ENCODE results near the gene MSL1. TPM values are rescaled to one million over a fixed set of nuclear protein-coding genes. Genes with fewer than 3 reads are reported as not detected.
A peak's percentile ranks its signal among the peaks of the same experiment; 100 is the strongest.

The MSL1 gene
- total and polyA plus RNA-seq, 2 of the 13 experiments (the other 11 are each of a cell fraction or from before 2014, with no cell fraction given) = 63.8 to 88.5 TPM

DNA sequence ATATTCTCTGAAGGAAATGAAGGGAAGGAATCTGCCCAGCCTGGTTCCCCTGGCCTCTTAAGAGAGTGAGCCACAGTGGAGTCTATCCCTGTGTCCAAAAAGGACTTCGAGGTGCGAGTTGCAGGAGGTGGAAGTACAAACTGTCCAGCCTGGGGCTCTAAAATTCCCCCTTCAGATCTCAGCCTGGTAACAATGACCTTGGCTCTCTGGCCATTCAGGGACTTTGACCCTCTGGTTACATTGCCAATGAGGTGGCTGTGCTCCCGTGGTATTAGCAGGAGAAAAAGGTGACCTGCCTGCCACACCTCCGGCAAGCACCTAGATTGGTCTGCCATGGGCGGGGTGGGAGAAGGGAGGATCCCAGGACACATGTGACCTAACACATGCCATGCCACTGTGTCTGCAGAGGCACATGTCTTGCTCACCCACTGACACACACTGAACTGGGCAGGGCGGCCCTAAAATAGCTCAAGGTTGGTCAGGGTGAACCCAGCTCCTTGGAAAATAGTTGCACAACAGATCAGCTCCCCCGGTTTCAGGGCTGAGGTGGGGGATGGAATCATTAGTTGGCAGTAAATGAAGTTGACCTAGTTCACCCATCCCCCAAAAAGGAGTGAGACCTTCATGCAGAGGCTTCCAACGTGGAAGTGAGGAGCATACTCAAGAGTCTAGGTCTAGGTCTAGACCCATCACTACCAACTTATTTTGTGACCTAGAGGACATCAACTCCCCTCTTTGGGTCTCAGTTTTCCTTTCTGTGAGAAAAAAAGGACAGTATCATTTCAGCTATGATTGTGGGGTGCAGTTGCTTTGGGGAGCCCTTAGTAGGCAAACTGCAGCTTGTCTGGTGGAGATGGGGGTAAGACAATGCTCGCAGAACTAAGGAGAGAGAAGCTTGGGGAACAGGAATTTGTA, 23.6 kb upstream of the MSL1 start (continued):
- TF ChIP-seq ZSCAN30 (CRISPR knock-in tag; IDR thresholded peaks at IDR 0.05) (no peak), TCF7L2 (IDR thresholded peaks at IDR 0.05; ENCODE audit: low read depth, low read length) (no peak), ZNF841 (CRISPR knock-in tag; IDR thresholded peaks at IDR 0.05; ENCODE audit: borderline replicate concordance) (no peak), ZKSCAN8 (CRISPR knock-in tag; IDR thresholded peaks at IDR 0.05; ENCODE audit: borderline replicate concordance) (0 out of 2 replicates have a peak, but pooled peaks have one; percentile 43), ARNT2 (CRISPR knock-in tag; IDR thresholded peaks at IDR 0.05; ENCODE audit: low read depth) (peak; percentile 48), ZNF780A (CRISPR knock-in tag; IDR thresholded peaks at IDR 0.05) (no peak; the same call in 1 of the 2 replicates), U2AF2 (IDR thresholded peaks at IDR 0.05; ENCODE audit: low read depth, low read length) (no peak), KDM4B (CRISPR knock-in tag; IDR thresholded peaks at IDR 0.05) (peak; percentile 69; the same call in 1 of the 2 replicates), GTF2F1 (IDR thresholded peaks at IDR 0.05; ENCODE audit: low read length) (no peak; the same call in 1 of the 2 replicates), PAF1 (CRISPR knock-in tag; IDR thresholded peaks at IDR 0.05) (no peak), ZNF556 (CRISPR knock-in tag; IDR thresholded peaks at IDR 0.05; ENCODE audit: borderline replicate concordance) (peak; percentile 36), ZBTB21 (CRISPR knock-in tag; IDR thresholded peaks at IDR 0.05) (no peak; the same call in 1 of the 2 replicates), YEATS4 (CRISPR knock-in tag; IDR thresholded peaks at IDR 0.05; ENCODE audit: borderline replicate concordance) (peak; percentile 82), CENPX (CRISPR knock-in tag; IDR thresholded peaks at IDR 0.05) (no peak), NBN (conservative IDR thresholded peaks at IDR 0.05) (no peak), ZNF709 (CRISPR knock-in tag; IDR thresholded peaks at IDR 0.05) (peak; percentile 57; the same call in 1 of the 2 replicates)
- TF ChIP-seq, protein P1, sequence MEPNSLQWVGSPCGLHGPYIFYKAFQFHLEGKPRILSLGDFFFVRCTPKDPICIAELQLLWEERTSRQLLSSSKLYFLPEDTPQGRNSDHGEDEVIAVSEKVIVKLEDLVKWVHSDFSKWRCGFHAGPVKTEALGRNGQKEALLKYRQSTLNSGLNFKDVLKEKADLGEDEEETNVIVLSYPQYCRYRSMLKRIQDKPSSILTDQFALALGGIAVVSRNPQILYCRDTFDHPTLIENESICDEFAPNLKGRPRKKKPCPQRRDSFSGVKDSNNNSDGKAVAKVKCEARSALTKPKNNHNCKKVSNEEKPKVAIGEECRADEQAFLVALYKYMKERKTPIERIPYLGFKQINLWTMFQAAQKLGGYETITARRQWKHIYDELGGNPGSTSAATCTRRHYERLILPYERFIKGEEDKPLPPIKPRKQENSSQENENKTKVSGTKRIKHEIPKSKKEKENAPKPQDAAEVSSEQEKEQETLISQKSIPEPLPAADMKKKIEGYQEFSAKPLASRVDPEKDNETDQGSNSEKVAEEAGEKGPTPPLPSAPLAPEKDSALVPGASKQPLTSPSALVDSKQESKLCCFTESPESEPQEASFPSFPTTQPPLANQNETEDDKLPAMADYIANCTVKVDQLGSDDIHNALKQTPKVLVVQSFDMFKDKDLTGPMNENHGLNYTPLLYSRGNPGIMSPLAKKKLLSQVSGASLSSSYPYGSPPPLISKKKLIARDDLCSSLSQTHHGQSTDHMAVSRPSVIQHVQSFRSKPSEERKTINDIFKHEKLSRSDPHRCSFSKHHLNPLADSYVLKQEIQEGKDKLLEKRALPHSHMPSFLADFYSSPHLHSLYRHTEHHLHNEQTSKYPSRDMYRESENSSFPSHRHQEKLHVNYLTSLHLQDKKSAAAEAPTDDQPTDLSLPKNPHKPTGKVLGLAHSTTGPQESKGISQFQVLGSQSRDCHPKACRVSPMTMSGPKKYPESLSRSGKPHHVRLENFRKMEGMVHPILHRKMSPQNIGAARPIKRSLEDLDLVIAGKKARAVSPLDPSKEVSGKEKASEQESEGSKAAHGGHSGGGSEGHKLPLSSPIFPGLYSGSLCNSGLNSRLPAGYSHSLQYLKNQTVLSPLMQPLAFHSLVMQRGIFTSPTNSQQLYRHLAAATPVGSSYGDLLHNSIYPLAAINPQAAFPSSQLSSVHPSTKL (CRISPR knock-in tag; IDR thresholded peaks at IDR 0.05) = peak; percentile 92
- TF ChIP-seq, protein P2, sequence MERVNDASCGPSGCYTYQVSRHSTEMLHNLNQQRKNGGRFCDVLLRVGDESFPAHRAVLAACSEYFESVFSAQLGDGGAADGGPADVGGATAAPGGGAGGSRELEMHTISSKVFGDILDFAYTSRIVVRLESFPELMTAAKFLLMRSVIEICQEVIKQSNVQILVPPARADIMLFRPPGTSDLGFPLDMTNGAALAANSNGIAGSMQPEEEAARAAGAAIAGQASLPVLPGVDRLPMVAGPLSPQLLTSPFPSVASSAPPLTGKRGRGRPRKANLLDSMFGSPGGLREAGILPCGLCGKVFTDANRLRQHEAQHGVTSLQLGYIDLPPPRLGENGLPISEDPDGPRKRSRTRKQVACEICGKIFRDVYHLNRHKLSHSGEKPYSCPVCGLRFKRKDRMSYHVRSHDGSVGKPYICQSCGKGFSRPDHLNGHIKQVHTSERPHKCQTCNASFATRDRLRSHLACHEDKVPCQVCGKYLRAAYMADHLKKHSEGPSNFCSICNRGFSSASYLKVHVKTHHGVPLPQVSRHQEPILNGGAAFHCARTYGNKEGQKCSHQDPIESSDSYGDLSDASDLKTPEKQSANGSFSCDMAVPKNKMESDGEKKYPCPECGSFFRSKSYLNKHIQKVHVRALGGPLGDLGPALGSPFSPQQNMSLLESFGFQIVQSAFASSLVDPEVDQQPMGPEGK (CRISPR knock-in tag; IDR thresholded peaks at IDR 0.05) = peak; percentile 73
- TF ChIP-seq, protein P3, sequence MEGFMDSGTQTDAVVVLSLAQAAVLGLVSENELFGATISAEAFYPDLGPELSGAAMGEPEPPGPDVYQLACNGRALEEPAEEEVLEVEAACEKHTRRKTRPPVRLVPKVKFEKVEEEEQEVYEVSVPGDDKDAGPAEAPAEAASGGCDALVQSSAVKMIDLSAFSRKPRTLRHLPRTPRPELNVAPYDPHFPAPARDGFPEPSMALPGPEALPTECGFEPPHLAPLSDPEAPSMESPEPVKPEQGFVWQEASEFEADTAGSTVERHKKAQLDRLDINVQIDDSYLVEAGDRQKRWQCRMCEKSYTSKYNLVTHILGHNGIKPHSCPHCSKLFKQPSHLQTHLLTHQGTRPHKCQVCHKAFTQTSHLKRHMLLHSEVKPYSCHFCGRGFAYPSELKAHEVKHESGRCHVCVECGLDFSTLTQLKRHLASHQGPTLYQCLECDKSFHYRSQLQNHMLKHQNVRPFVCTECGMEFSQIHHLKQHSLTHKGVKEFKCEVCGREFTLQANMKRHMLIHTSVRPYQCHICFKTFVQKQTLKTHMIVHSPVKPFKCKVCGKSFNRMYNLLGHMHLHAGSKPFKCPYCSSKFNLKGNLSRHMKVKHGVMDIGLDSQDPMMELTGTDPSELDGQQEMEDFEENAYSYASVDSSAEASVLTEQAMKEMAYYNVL (CRISPR knock-in tag; IDR thresholded peaks at IDR 0.05; ENCODE audit: borderline replicate concordance) = peak; percentile 87; the same call in 1 of the 2 replicates
- TF ChIP-seq, protein P4, sequence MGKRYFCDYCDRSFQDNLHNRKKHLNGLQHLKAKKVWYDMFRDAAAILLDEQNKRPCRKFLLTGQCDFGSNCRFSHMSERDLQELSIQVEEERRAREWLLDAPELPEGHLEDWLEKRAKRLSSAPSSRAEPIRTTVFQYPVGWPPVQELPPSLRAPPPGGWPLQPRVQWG (CRISPR knock-in tag; IDR thresholded peaks at IDR 0.05; ENCODE audit: borderline replicate concordance, low read depth) = no peak
